Measurements from ENCODE around the gene JARID2.

Gene JARID2

GRCh38 chr6:15458021-15458459 lies 212.2 kb downstream of the JARID2 start:
- no peak for TF ChIP-seq REST (IDR thresholded peaks at IDR 0.05; ENCODE audit: insufficient read depth in 1 of 2, low read depth in 2 of 2, low read length in 2 of 2)
- no peak for TF ChIP-seq TAF1 (IDR thresholded peaks at IDR 0.05; ENCODE audit: borderline replicate concordance, insufficient read depth, low read length)
- TF ChIP-seq SIN3A (IDR thresholded peaks at IDR 0.05; ENCODE audit: borderline replicate concordance, insufficient read depth, low read length), result no peak
- no peak for TF ChIP-seq FOXP2 (optimal IDR thresholded peaks at IDR 0.05; ENCODE audit: borderline replicate concordance, extremely low read depth, extremely low read length, insufficient read depth)
- TF ChIP-seq POLR2AphosphoS5 (IDR thresholded peaks at IDR 0.05; ENCODE audit: low read depth, low read length), result no peak

- TF ChIP-seq POLR2AphosphoS5 (IDR thresholded peaks at IDR 0.05; ENCODE audit: low read depth, low read length) (no peak), FOXP2 (optimal IDR thresholded peaks at IDR 0.05; ENCODE audit: borderline replicate concordance, extremely low read depth, extremely low read length, insufficient read depth) (no peak), SIN3A (IDR thresholded peaks at IDR 0.05; ENCODE audit: borderline replicate concordance, insufficient read depth, low read length) (no peak), REST (IDR thresholded peaks at IDR 0.05; ENCODE audit: insufficient read depth in 1 of 2, low read depth in 2 of 2, low read length in 2 of 2) (no peak), TAF1 (IDR thresholded peaks at IDR 0.05; ENCODE audit: borderline replicate concordance, insufficient read depth, low read length) (no peak)
Measured at GRCh38 chr6:15460110-15460727, 214.3 kb downstream of the JARID2 start.

- TF ChIP-seq REST (IDR thresholded peaks at IDR 0.05; ENCODE audit: insufficient read depth in 1 of 2, low read depth in 2 of 2, low read length in 2 of 2) (no peak), SIN3A (IDR thresholded peaks at IDR 0.05; ENCODE audit: borderline replicate concordance, insufficient read depth, low read length) (no peak), FOXP2 (optimal IDR thresholded peaks at IDR 0.05; ENCODE audit: borderline replicate concordance, extremely low read depth, extremely low read length, insufficient read depth) (no peak), POLR2AphosphoS5 (IDR thresholded peaks at IDR 0.05; ENCODE audit: low read depth, low read length) (no peak), TAF1 (IDR thresholded peaks at IDR 0.05; ENCODE audit: borderline replicate concordance, insufficient read depth, low read length) (no peak)
Measured at GRCh38 chr6:15461127-15461944, 215.5 kb downstream of the JARID2 start.

- TF ChIP-seq REST (IDR thresholded peaks at IDR 0.05; ENCODE audit: insufficient read depth in 1 of 2, low read depth in 2 of 2, low read length in 2 of 2) (no peak), TAF1 (IDR thresholded peaks at IDR 0.05; ENCODE audit: borderline replicate concordance, insufficient read depth, low read length) (no peak), FOXP2 (optimal IDR thresholded peaks at IDR 0.05; ENCODE audit: borderline replicate concordance, extremely low read depth, extremely low read length, insufficient read depth) (no peak), SIN3A (IDR thresholded peaks at IDR 0.05; ENCODE audit: borderline replicate concordance, insufficient read depth, low read length) (no peak), POLR2AphosphoS5 (IDR thresholded peaks at IDR 0.05; ENCODE audit: low read depth, low read length) (no peak)
Measured at GRCh38 chr6:15462256-15462655, 216.4 kb downstream of the JARID2 start.
